GM19397 (cell line): ENCODE data around the gene NSDHL.

Experiments
- ATAC-seq: cut with Tn5 transposase; IDR thresholded peaks from one replicate; pipeline ENCODE4 v1.9.1; 2021; ENCODE audit warnings: mild to moderate bottlenecking, moderate library complexity; ENCODE audit not compliant: unreplicated experiment

NSDHL gene

DNA sequence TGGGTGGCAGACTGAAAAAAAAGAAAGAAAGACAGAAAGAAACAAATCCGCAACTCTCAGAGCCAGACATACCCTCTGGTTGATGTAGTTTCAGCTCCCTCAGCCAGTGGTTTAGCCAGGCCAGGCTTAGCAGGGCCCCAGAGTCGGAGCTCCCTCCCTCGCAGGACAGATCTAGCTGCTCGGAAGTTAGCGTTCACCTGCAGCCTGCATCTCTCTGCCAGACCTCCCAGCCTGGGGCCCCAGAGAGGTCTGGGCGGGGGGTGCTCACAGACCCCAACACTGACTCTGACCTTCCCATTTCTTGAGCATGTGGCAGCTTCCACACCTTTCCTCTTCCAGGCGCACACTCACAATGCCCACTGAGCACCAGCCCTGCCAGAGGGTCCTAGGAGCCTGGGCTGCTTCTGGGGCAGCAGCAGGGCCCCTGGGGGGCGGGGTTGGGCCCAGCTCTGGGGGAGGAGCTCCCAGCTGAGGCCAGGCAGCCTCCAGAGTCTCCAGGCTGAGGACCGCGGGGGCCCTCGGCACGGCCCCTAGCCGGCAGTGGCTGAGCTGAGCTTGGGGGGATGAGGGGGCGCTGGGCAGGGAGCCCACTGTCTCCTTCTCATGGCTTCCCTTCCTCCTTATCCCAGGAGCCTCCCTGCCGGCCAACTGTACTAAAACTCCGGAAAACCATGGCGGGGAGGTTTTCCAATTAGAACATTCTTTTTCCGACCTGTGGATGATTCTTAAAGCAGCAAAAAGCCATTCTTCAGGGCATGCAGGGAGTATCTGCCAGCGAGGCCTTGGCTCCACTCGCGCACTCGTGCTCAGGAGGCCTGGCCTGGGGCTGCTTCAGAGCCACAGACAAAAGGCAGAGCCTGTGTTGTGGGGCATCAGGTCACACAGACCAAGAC is 62.4 kb downstream of the NSDHL start:
- ATAC-seq: no peak

DNA sequence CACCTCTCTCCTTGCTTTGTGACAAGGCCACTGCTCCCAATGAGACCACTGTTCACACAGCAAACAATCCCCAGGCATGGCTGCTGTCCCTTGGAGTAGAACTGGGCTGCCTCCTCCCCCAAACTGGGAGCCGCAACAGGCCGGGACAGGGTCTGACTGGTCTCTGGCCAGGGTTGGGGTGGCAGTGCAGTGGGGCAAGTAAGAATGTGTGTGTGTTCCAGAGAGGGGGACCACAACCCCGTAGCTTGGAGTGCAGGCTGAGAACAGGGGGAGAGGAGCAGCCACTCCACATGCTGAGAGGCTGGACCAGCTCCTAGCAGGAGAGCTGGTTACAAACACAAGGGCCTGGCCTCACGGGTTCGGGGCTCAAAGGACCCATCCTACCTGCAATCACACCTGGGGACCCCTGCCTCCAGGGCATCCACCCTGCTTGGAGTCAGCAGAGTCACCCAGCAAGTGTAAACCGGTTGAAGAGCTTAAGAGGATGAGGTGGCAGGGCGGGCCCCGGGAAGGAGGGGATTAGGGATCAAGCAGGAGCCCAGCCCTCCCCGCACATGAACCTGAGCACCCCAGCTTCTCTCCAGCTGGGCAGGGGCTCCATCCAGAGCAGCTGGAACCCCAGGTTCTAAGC is 63.2 kb downstream of the NSDHL start:
- no peak for ATAC-seq

DNA sequence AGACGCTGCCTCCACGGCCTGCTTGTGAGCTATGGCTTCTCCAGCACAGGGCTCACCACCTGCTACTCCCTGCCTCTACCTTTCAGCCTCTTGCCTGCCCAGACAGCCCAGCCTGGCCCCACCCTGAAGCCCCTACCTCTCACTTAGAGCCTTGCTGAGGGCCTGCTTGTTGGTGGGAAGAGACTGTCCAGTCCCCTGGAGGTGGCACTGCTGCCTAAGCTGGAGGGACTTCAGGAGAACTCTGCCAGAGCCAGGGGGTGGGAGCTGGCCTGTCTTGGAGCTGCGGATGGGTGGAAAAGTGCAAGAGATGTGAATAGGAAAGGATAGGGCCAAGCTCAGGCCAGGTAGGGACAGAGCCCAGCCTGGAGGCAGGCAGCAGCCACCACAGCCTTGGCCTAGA is 64.3 kb downstream of the NSDHL start:
- no peak for ATAC-seq

DNA sequence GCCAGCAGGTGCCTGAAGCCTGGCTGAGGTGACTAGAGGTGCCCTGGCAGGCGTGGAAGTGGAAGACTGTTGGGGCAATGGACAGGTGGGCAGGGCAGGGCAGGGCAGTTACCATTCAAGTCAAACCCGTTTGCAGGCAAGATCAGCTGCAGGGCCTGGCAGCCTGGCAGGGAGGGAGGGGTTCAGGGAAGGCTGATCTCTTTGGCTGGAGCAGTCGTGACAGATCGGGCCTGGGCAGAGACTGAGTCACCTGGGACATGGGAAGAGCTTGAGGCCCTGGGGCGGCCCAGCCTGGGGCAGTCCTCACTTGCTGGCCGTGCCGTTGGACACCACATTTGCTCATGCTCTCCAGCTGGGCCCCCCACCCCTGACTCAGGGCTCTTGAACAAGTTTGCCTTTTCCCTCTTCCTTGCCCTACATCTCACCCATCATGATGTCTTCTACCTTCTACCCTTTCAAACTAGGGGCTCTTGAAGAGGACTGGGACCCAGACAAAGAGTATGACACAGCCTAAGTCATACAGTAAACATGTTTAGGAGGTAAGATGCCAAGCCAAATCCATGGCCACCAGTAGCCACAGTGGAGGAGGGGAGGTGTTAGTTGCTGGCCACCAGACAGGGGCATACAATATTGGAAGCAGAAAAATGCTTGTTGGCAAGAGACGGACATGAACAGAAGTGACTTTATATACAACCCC is 65.0 kb downstream of the NSDHL start:
- ATAC-seq: no peak

DNA sequence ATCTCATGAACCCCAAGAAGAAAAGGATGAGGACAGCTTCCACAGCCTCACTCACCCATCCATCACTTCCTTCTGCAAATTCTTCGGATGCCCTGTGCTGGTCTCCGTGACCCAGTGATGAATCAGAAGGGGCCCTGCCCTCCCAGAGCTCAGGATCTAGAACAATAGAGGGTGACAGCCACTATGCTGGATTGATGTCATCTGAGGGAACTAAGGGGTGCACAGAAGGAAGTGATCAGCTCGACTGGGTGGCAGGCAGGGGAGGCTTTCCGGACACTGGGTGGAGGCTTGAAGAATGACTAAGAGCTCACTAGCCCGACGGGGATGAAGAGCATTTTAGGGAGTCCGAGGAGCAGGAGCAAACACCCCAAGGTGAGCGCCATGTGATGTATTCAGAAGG is 65.6 kb downstream of the NSDHL start:
- ATAC-seq: no peak

DNA sequence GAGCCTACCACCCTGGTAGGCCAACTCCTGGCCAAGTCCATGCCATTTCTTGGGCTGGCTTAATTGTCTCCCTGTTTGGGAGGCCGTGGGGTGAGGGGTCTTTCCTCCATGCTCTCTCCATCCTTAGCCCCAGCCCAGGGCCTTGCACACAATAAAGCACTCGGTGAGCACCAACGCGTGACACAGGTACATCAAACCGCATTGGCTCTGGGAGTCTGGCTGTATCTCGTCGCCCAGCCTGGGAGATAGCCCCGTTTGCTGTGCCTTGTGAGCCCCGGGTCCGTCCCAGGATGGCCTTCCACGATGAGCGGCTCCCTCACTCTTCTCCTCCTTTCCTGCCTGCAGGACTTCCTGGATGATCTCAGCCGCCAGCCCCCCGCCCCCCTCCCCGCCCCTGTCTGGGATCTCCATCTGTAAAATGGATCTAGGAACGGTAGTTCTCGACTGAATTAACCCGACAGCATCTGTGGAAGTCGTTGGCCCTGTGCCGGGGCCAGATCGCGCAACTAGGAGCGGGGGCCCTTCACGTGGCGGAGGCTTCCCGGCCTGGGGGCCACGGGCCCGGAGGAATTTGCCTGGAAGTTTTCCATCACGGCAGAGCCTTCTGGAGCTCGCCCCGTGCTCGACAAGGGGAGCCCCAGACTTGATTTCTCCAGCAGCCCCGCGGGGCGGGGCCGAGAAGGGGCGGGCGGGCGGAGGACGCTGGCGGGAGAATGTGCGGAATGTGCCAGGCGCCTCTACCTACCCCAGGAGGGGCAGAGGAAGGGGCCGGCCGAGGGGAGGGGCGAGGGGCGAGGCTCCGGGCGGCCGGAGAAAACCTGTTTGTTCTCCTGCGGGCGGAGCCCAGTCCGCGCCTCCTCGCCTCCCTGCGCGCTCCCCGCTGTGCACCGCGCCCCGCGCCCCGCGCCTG is 66.6 kb downstream of the NSDHL start, which contains the start of gene ZNF185:
Gene ZNF185, plus strand, starts transcription at position 846 of the 910 bp plus-strand sequence. CDS start 16,423 bp downstream, outside the sequence.
- no peak for ATAC-seq

DNA sequence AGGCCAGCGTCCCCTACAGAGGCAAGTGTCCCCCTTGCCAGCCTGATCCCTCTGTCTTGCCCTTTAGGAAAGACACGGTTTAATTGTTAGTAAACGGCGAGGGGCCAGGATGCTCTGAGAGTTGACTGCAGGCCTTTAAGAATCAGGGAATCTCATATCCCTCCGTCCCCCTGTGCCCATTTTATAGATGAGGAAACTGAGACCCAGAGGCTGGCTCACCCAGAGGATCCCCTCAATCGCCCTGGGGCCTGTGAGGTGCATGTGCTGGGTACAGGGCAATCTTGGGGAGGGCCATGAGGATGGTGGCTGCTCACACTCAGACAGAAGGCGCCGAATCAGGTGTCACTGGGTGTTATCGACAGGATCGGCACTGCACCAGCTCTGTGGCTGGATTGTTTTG is 67.6 kb downstream of the NSDHL start:
- no peak for ATAC-seq

DNA sequence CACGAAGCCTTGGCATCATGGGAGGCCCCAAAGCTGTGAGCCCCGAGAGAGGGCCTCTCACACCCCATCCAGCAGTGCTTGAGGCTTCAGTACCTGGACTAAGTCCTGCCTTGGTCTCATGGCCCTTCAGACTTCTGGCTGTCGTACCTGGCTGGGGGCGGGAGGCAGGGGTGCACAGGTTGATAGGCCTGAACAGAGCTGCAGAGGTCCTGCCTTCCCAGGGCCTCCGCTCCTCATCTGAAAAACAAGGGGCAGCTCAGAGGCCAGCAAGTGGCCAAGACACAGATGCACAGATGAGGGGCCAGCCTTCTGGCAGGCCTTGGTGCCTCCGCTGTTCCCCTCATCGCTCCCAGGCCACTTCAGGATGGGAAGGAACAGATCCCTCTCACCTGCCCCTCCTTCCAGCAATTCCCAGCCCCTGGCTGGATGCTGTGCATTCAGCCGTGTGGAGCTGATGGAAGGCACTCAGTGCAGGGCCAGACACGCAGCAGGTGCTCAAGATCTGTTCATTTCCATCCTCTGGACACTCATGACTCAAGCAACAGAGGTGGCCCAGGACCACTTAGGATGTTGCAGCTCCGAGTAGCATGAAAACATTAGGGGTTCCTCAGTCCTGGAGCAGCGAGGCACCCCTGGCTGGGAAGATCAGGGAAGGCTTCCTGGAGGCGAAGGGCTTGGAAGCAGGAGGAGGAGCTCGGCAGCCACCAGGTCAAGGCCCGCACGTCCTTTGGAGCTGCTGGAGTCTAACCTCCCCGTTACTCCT is 68.4 kb downstream of the NSDHL start:
- ATAC-seq: no peak

DNA sequence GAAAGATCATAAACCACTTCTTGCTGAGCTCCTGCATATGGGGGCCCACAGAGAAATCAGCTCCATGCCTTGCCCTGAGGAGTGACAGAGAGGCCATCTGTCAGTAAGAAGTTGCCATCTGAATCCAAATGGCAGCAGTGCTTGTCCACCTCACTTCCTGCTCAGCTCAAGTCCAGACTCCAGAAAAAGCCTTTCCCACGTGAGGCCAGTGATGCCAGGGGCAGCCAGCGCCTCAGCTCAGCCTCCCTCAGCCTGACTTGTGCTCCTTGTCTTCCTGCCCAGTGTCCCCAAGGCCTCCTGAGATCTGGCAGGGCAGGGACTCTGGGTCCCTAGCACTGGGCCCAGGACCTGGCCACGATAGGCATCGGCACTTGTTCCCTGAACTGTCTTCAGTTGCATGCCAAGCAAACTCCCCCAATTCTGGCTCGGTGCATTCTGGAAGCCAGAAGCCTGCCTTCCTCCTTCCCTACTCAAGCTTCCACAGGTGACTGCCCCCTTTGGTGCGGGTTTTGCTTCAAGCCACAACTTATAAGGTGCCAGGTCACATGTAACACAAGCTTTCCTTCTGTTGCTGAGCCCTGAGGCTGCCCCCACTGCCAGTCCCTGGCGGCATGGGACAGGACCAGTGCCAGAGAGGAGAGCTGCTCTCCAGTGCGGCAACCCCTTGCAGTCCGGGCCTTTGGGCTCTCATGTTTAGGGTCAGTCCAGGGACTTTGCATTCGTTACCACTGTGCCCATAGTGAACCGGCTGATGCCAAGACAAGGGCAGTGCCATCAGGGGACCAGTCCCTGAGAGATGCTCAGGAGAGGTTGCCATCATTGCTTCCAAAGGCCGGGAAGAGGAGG is 69.2 kb downstream of the NSDHL start:
- ATAC-seq: no peak

DNA sequence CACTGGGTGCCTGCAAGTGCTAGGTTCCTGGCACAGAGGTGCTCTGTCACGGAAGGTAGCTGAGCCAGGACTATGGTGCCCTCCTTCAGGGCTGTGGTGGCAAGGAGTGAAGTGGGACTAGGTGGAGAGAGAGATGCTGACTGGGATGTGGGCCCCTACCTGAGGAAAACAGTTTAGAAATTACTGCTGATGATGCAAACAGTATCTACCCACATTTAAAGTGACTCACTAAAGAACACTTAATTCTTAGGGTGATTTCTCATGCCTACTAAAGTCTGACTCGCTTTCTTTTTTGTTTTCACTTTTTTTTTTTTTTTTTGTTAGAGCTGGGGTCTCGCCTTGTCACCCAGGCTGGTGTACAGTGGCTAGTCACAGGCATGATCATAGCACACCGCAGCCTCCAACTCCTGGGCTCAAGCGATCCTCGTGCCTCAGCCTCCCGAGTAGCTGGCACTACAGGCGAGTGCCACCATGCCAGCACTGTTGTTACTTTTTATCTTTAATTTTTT is 70.1 kb downstream of the NSDHL start:
- ATAC-seq: no peak

DNA sequence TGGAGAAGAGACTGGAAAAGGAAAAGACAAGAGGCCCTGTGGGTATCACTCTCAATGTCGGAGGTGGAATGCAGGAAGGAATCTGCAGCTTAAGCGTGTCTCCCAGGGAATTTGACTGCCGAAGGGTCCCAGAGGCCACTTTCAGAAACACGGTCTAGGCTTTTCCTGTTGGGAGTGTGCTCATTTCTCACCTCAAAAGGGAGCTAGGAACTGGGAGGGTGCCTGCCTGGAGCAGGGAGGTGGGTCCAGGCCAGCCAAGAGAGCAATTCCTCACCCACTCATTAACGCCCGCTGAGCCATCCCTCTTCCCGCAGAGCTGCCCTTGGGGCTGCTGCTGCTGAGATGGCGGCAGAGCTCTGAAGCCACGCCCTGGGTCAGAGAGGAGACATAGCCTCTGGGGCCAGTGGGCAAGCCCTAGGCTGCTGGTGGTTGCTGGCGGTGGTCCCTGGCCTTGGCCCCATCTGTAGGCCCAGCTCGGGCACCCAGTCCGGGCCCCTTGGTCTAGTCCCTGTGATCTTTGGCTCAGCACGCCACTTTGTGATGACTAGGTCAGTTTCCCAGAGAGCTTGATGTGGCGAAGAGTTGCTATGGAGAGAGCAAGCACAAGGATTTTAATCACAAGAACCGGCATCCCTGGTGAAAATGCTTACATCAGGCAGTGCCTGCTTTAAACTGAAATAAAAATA is 71.1 kb downstream of the NSDHL start:
- ATAC-seq: no peak

DNA sequence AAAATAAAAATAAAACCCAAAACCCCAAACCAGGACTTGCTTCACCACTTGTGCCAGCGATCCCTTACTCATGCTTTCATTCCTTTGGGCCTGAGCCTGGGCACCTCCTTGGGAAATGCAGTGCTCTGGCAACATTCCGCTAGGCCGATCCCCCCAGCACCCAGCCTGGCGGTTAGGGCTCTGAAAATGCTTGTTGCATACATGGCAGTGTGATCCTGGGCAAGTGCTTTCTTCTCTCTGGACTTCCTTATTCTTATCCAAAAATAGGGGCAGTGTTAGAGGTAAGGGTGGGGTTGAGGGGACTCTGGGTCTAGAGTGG is 71.6 kb downstream of the NSDHL start:
- ATAC-seq: no peak

DNA sequence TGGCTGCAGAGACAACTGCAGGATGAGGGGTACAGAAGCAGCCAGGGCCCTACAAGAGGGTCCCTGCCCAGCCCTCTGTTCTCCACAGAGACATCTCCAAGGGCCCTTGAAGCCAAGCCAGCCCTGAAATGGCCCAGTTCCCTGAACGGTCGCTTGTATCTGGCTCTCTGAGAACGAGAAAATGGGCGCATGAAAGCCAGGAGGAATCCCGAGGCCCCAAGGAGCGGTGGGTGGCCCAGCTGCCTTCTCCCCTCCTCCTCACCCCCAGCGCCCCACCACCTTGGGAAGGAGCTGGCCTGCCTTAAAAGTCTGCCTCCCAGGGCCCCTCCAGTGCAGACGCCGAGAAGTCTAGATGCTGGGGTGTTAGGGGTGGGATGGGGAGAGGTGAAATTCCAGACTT is 72.7 kb downstream of the NSDHL start:
- ATAC-seq: no peak

DNA sequence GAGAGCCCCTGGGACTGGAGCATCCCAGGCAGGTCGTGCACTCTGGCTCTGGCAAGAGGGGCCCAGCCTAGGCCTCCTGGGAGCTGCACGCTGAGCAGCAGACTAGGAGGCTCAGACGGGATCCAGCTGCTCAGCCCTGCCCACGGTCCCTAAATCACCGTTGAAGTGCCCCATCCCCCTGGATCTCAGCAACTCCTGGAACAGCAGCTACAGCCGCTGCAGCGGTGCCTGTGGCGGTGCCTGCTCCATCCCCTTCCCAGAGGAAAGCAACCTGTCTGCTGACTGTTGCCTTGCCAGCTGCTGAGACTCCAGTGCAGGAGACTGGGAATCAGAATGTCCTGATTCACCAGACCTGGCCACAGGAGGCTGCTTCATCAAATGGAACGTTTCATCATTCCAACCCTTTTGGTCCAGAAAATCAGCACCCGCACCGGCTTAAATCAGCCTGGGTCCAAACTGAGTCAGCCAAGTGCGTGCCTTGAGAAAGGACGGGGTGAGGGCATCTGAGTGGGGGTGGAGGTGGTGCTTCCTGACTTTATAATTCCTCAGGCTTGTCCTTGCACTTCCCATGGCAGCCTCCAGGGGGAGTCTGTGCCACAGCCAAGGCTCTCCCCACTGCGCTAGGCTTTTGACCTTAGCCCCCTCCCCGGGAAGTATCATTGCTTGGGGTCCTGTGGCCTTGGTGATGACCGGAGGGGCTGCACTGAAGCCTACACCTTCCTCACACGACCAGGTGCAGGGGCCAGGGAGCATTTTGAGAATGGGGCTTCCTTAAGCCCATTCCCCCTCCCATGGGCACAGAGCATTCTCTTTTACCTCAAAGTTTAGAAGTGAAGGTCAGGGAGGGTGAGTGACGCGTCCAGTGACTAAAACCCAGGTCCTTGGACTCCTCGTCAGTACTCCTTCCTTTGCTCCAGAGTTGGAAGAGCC is 73.6 kb downstream of the NSDHL start:
- no peak for ATAC-seq

DNA sequence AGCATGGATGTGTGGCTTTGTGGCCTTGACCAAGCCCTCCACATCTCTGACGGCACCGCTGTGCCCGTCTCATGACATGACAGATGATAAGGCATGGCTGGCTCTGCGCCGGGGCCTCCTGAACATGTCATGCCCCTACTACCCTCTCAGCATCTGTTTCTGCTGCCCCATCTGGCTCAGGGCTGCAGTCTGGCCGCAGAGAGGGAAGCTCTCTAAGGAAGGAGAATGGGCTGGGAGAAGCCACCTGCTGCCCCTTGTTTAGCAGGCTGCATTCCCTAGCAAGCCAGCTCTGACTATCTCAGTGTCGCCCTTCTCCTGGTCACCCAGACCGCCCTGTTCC is 74.2 kb downstream of the NSDHL start:
- ATAC-seq: no peak

DNA sequence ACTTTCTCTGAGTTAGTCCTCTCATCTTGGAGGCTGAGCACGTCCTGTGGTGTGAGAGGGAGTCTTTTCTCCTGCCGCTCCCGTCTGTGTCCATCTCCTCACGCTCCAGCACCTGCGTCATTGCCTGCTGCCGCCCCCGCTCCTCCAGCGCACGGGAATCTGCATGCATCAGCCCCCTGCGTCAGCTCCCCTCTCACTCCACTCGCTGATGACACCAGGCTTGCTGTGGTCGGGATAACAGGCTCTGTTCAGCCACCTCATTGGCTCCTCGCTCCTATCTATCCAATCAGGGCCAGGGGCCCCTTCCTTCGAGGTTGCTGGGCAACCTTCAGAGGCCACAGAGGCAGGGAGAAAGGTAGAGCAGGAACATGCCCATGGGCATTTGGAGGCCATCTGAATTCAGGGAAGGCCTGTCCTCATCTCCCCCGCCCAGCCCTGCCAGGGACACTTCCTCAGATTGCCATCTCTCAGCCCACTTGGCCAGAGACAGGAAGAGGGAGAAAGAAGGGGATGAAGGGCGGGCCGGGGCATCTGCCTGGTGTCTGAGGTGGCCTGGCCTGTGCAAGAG is 76.3 kb downstream of the NSDHL start:
- ATAC-seq: no peak

DNA sequence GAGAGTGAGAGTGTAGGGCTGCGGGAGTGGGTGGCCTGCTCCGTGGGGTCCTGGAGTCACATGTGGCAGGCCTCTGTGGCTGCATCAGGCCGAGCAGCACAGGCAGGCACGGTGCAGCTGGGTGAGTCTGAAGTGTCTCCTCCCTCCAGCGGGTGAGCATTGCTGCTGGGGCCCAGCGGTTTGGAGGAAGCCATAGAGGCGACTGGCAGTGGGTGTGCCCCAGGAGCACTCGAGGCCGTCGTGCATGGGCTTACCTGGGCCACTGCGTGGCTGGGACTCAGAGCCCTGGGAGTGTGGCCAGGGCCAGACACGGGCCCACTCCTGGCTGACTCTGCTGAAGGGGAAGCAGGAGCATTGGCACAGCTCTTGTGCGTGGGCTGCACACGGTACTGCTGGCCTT is 77.6 kb downstream of the NSDHL start:
- no peak for ATAC-seq
